GM12891 (cell line): ENCODE data around the gene TLK2.
"Not testable (repeated sequence)": the region's sequence is repeated elsewhere in the genome, so short reads cannot be mapped to it uniquely, and the experiment has no call there.

Experiments used
- POLR2A ChIP-seq: IDR thresholded peaks from 2 replicates; pipeline ENCODE4 v1.6.1; 2011; ENCODE audit warnings: low read depth, low read length, control low read depth
- POLR2AphosphoS5 ChIP-seq: IDR thresholded peaks from 2 replicates; pipeline ENCODE4 v1.6.1; 2011; ENCODE audit warnings: low read depth, low read length, control low read depth

DNA sequence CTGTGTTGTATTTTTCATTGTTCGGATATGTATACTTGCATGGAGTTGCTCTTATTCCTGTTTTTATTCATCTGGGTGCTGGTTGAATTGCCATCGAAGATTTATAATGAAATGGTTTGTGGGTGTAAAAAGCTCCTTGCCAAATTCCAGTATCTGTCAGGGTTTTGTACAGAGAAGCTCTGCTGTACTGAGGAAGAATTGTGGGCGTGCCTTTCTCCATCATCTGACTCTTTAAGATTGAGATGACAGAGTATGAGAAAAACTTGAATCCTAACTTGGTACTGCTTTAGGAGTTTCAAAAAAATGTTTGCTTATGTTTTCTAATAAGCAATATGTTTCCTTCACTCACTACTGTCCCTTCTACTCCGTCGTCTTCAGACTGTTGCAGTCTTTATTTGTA lies 78.9 kb downstream of the TLK2 start:
- TF ChIP-seq POLR2A, POLR2AphosphoS5: not testable (repeated sequence)
